GM21528 (cell line): ENCODE results near the gene ADAMTSL5.
A peak's percentile ranks its signal among the peaks of the same experiment; 100 is the strongest.
"Not testable (repeated sequence)": the region's sequence is repeated elsewhere in the genome, so short reads cannot be mapped to it uniquely, and the experiment has no call there.

Source experiments
- ATAC-seq: cut with Tn5 transposase; IDR thresholded peaks from one replicate; pipeline ENCODE4 v1.9.1; 2021; ENCODE audit warnings: mild to moderate bottlenecking, moderate library complexity; ENCODE audit not compliant: unreplicated experiment, low FRiP score

Gene ADAMTSL5

DNA sequence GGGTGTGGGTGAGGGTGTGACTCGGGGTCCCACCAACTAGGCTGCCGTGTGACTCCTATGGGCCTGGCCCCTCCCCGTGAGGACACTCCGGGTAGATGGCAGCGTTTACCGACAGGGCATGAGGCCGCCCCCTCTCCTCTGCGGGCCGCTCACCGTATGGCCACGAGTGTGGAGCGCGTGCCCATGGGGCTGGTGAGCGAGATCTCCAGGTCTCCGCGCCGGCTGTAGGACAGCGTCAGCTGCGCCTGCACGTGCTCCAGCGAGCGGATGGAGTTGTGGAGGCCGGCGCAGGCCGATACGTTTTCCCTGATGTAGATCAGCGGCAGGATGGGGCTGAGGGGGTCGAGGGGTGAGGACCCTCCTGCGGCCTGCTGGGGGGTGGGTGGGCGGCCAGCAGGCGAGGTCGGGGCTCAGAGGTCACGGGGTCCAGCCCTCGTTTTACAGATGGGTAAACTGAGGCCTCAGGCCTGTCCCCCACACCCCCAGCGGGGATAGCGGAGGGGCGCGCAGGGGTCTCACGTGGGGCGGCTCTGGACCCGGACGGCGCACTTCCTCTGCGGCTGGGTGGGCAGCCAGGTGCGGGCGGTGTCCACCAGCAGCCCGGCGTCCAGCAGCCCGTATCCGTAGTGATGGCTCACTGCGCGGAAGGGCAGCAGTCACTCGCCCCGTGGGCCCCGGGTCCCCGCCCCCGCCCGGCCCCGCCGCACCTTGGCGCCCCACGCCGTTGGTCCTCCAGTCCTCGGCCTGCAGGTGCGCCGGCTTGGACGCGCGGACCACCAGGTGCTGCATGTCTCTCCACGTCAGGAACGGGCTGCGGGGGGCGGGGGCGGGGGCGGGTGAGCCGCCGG lies 29.5 kb downstream of the ADAMTSL5 start:
- ATAC-seq = no peak

DNA sequence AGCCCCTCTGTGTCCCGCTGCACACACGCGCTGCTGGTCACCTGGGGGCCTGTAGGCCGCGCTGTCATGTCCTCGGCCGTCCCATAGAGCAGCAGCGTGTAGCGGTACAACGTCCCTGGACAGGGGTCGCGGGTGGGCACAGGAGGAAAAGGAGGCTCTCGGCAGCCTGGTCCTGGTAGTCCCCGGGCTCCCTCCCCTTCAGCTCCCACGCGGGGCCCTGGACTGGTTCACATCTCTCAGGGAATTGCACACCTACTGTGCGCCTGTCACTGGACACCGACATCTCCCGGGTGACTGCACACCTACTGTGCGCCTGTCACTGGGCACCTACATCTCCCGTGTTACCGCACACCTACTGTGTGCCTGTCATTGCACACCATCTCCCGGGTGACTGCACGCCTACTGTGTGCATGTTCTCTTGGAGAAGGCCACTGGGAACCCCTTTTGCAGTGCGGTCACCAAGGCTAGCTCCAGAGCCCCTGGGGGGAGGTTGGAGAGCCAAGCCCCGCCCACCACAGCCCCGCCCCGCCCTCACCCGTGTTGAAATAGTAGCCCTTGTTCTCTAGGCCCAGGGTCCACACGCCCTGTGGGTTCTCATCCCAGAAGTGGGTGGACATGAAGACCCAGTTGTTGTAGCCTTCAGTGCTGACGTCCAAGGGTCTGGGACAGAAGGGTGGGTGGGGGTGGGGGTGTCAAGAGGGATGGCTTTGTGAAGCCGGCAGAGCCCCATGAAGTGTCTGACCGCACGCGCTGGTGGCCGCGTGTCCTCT lies 30.3 kb downstream of the ADAMTSL5 start:
- ATAC-seq = no peak

DNA sequence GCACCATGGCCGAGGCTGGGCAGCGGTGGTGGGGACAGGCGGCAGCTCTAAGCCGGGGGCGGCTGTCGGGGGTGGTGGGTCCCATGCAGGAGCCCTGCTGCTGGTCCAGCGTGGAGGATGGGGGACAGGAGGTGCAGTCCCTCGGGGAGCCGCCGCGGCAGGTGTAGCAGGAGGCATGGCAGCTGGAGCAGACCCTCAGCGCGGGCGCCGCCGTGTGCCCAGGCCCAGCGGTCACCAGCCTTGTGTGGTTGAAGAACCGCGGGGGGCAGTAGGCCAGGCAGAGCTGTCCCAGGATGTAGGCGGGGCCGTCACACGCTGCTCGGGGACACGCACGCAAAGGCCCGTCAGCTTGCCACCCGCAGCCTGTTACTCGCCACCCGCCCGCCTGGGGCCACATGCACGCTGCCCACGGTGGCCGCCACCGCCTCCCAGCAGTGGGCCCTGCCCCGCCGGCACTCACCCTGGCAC lies 30.9 kb downstream of the ADAMTSL5 start:
- ATAC-seq = no peak

DNA sequence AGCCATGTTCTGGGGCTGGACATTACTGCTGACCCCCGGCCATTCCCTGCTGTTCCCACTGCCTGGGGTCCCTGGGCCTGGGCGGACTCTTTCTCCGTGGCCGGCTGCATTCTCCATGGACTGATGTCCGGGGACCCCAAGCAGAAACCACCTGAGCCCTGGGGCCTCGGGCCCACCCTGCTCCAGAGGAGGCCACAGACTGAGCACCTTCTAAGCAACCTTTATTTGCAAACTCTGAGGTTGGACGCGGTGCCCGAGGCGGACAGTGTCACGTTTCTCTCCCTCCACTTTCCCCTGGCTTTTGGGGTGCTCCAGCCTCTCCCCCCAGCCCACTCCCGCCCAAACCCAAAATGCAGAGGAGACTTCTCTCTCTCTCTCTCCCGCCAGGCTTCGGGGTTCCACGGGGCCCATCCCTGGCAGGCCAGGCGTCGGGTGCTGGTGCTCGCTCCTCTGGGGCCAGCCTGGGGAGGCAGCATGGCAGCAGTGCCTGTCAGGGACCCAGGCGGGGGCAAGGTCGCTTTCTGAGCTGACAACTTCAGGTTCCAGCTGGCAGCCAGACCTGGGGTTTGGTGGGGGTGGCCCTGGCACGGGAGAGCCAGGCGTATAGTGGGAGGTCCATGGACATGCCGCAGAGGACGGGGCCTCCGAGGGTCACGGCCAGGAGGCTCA lies 31.5 kb downstream of the ADAMTSL5 start:
- no peak for ATAC-seq

DNA sequence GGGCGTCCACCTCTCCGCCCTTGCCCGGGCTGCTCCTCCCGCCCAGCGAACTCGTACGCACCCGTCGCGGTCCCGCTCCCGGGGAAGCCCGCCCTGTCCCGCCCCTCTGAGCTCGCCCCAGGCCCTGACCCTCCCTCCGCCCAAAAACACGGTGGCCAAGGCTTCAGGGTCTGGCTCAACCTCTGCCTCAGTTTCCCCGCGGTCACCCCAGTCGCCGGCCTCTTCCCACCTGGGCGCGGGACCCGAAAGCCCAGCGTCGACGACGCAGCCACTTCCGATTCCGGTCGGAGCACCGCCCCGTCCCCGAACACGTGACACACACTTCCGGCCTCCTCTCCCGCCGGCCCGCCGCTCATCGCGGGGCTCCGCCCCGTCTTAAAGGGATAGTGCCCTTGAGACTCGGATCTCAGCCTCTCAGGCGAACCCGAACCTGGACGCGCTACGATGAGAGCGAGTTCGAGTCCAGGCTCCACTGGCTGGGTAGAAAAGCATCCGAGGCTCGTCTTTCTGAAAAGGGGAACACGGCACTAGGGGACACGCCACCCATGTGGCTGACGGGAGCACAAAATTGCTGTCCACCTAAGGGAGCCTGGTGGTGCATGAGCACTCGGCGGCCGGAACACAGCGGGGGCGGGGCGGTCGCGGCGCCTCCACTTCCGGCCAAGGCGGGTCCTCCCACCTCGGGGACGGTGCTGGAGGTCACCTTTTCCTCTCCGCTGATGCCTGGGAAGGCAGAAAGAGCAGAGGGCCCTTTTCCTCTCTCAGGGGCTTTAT lies 33.7 kb downstream of the ADAMTSL5 start, which contains the start of gene C19orf25:
Gene C19orf25, minus strand, starts transcription at position 282 of the 774 bp plus-strand sequence. CDS start 312 bp downstream, outside the sequence.
- ATAC-seq = peak; percentile 74

DNA sequence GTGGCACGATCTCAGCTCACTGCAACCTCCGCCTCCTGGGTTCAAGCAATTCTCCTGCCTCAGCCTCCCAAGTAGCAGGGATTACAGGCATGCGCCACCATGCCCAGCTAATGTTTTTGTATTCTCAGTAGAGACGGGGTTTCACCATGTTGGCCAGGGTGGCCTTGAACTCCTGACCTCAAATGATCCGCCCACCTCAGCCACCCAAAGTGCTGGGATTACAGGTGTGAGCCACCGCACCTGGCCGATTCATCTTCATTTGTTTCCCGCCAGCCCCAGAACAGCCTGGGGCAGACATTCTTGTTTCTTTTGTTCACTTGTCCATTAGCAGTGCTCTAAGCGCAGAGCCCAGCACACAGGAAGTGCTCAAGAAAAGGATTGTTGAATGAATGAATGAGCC lies 35.8 kb downstream of the ADAMTSL5 start:
- ATAC-seq = not testable (repeated sequence)

DNA sequence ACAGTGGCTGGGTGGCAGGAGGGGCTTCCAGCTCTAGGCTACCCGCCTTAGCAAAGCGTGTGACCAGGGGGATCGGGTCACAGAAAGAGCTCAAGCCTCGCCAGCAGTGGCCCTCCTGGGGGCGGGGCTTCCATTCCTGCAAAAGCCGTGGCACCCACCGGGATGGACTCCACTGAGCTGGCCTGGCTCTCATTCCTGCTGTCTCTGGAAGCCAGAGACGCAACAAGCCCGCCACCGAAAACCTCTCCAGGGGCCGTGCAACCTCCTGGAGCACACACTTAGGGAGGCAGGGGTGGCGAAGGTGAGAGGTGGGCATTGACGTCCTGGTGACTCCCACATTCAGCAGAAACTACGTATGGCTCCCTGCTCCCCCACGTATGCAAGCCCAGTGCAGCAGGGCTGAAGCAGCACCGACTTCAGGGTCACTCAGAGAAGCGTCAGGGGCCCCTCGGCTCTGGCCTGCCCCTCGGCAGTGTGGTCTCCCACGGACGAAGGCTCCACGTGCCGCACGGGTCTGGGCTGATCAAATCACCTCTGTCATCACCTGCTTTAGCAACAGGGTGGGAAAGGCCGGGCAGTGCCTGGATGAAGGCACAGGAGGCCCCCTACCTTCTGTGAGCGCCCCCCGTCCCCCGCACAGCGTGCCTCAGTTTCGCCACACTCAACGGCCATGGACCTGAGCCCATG lies 36.9 kb downstream of the ADAMTSL5 start:
- no peak for ATAC-seq

DNA sequence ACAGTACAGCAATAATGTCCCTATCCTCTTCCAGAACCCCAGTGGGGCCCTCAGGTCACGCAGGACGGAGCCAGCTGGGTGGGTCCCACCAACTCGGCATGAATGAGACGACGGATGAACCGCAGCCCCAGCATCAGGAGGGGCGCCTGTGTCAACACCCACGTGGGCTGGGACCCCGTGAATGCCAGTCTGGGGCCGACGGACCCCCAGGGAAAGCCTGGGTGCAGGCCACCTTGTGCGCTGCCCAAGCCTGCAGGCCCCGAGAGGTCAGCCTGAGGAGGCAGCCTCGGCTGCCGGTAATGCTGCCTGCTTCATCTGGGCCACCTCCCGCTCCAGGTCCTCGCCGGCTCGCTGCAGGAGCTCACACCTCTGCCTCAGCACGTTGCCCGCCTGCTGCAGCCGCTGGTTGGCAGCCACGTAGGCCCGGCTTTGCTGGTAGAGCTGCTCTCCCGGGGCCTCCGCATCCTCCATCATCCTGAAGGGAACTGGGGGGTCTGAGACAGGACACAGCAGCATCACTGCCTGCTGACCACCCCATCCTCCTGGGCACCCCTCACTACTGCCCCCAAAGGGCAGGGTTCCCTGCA lies 38.0 kb downstream of the ADAMTSL5 start:
- no peak for ATAC-seq

DNA sequence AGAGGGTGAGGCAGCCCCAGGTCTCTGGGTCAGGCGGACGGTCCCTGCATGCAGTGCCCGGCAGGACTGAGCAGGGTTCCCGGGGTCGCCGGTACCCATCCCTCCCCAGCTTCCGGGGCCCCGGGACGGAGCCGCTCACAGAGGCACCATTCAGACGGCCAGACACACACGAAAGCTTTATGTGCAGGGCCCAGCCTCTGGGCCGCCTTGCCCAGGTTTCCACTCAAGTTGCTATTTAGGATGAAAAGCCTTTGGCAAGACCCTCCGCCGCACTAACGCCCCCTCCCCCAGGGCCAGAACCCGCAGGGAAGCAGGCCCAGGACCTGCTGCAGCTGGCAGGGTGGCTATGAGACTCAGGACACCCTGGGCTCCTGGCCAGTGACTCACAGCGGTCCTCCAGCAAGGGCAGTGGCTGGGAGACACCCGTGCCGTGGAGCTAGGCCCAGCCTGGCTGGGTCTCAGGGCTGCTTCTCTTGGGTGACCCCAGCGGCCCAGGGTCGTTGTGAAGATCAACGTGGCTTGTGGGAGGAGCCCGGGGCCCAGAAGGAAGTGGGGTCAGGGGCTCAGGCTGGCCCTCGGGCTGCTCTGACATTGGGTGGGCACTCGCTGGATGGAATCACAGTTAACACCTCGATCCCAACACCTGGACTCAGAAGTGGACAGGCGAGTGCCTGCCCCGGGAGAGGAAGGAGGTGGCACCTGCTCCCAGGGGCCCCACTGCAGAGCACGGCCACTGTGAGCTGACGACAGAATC lies 38.6 kb downstream of the ADAMTSL5 start:
- ATAC-seq = no peak

DNA sequence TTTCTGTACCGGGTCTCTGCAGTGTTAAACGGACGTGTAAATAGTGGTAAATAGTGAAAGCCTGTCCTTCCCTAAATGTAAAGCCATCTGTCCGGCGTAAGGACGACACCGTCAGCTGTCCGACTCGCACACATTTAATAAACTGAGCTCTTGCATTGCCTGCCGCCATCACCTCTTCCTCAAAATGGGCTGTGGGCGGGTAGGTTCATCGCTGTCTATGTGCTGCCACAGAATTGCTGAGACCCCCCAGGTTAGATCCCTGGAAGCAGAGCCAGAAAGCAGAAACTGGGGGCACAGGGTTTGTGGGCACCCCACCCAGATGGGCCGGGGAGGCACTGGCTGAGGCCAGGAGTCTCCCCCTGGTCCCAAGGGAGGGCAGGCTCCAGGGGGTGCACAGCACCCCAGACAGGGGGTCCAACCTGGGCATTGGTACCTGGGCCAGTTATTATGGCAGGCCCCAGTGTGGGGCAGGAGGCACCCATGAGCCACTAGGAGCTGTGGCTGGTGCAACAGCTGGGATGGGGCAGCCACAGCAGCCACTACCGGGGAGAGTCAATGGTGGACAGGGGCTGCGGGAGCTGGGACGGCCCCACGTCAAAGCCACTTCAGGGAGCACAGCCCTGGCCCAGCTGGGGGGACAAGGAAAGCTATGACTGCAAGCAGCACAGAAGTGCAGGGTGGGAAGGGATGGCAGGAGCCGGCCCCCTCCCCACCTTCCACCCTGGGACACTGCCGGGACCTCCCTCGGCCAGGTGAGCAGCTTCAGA lies 39.6 kb downstream of the ADAMTSL5 start:
- no peak for ATAC-seq

DNA sequence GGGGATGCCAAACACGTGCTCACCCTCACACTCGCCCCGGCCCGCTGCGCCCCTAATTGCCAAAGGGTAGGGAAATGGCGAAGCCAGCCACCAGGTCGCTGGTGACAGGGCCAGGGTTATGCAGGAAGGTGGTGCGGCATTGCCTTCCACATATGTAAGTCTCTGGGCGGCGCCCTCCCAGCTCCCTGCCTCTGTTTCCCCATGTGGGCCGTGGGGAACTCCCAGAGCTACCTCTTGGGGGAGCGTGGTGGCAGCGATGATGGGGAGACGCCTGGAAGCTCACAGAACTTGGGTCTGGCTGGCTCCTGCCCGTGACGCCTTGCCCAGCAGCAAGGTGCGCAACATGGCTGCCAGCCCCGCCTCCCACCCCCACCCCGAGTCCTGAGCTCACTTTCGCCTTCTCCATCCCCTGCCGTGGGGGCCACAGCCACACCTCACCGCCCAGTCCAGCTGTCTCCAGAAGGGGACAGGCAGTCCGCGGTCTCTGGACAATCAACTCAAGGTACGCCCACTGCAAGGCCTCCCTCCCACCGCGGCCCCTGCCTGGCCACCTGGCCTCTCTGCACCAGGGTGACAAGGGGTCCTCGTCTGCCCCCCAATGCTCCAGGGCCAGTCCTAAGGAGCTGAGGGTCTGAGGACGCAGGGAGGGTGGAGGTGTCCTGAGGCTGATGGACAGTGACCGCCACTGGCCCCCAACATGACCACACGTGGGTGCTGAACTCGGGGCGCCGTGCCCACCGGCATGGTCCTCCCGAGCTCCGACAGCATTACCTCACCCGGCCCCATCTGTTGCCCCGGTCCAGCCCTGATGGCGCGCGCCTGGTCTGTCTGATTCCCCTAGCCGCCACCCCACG lies 40.4 kb downstream of the ADAMTSL5 start:
- ATAC-seq = no peak

DNA sequence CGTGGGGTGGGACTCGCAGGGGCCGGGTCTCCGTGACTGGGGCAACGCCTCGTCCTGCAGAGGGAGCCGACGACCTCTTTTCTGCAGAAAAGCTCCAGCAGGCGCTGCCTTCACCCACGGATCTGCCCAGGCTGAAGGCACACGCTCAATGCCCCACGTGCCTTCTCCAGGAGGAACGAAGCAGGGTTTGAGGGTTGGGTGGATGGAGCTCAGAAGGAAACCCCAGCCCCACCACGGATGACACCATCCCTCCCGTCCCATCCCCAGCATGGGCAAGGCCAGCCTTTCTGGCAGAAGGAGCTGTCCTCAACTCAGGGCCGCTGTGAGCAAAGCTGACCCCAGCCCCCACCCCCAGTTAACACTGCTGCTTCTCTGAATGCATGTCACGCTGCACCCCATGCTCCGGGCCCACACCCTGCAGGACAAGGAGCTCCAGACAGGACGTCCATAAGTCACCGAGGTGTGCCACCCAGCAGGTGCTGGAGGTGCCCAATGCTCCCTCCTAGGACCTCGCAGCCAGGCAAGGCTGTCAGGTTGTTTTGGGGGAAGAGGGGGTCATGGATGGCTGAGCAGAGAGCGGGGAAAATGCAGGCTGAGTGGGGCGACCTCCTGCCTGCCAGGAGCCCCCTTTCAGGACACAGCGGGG lies 41.2 kb downstream of the ADAMTSL5 start:
- ATAC-seq = no peak

DNA sequence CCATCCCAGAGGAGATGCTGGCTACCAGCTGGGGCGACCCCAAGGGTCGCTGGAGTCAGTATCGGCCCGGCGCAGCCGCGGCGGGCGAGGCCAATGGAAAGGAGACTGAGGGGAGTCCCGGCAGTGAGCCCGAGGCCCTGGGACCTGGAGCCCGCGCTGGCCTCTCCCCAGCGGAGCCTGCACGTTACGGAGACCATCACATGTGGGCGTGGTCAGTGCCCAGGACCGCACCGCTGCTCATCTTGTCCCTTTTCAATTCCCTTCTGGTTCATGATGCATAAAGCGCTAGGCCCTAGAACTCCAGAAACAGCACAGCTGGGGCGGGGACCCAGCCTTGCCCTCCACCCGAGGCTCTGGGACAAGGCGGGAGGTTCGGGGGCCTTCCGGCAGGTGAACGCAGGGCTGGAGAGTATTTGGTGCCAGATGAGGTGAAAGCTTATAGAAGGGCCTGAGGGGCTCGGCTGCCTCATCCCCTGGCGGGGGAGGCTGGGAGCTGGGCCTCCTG lies 41.8 kb downstream of the ADAMTSL5 start:
- ATAC-seq = no peak

DNA sequence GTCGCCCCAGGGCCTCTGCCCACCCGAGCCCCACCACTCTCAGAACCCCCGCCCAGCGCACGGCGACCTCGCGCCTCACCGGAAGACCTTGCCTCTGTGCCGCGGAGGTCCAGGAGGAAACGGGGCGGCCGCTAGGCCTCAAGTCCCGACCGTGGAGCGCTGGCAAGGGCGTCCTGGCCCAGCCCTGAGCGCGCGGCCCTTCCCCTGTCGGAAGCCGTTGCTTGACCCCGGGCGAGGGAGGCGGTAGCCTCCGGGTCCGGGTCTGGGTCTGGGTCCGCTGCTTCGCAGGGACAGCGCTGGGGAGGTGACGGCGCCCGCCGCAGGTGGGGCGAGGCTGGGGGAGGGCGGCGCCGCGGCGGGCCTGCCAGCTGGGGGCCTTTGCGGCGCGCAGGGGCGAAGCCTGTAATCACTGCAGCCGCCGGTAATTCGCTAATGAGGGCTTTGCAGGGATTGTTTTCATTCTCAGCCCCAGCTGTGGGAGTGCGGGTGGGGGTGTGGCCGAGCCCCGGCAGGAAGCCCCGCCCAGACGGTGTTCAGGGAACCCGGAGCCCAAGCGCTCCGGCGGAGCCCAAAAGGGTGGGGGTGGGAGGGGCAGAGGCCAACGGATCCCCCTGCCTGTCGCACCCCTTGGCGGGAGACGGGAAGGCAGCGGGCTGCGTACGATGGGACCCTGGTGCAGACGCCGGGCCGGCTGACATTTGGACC lies 42.4 kb downstream of the ADAMTSL5 start:
- ATAC-seq = no peak

DNA sequence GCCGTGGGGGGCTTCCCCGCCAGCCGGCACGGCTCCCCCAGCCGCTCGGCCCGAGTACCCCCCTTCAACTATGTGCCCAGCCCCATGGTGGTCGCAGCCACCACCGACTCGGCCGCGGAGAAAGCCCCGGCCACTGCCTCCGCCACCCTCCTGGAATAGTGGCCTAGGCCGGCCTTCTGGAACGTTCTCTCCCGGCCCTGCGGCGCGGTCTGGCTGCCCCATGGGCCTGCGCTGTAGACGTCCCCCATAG lies 42.8 kb downstream of the ADAMTSL5 start:
- no peak for ATAC-seq
